Activated naive CD8-positive, alpha-beta T cell treated with anti-CD3 and anti-CD28 coated beads for 36 hours (primary cell): ENCODE results near the gene PSD2. TPM values are rescaled to one million over a fixed set of nuclear protein-coding genes. Genes with fewer than 3 reads are reported as not detected.

Experiments used
- DNase-seq: peaks from one replicate; pipeline ENCODE4 v3.0.0; 2021
- H3K27ac Mint-ChIP-seq: one replicate; pipeline ENCODE4 v1.8.0; 2022; ENCODE audit warnings: mild to moderate bottlenecking, moderate library complexity, mixed read lengths
- H3K27me3 Mint-ChIP-seq: one replicate; pipeline ENCODE4 v1.8.0; 2022; ENCODE audit warnings: mild to moderate bottlenecking, mixed read lengths
- H3K36me3 Mint-ChIP-seq: one replicate; pipeline ENCODE4 v1.8.0; 2021; ENCODE audit warnings: mild to moderate bottlenecking, mixed read lengths
- H3K4me1 Mint-ChIP-seq: one replicate; pipeline ENCODE4 v1.8.0; 2021; ENCODE audit warnings: mixed read lengths
- H3K4me3 Mint-ChIP-seq: one replicate; pipeline ENCODE4 v1.8.0; 2022; ENCODE audit warnings: mild to moderate bottlenecking, moderate library complexity, mixed read lengths
- H3K9me3 Mint-ChIP-seq: one replicate; pipeline ENCODE4 v1.8.0; 2022; ENCODE audit warnings: mixed read lengths
- total RNA-seq, 2 experiments: library from RNA; stranded (reverse); gene quantifications; one replicate each; pipeline ENCODE4 v1.2.3, GENCODE V29; 2021

PSD2 gene
- total RNA-seq, 2 experiments from 2014 or later: not detected

DNA sequence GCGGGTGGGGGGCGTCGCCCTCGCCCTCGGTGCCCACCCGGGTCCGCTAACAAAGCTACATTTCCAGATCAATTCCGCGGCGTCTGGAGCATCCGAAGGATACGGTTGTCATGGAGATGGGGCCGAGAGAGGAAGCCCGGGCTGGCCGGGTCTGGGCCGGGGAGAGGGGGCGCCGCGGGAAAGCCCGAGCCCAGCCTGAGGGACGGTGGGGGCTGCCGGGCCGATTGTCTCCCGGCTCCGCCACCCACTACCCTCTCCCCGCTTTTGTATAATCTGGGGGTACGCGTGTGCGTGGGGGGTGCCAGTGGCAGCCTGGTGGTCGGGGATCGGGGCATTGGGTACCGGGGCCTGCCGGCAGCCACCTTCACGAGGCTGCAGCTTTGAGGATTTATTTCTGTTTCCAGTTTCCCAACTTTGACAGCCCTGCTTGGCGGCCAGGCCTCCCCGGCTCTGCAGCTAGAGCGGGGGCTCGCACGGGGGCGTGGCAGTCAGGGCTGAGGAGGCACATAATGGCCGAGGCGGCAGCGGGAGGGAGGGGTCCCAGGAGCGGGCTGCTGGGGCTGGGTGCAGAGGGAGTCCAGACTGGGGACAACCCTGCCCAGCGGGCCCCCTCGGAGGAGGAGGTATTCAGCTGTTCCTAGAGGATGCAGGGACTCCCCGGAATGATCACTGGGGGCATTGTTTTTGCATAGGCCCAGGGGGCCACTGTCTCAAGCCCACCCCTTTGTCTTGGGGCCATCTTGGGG, 626 bp downstream of the PSD2 start:
- Mint-ChIP-seq H3K4me3 (no peak overlapping the region), H3K4me1 (no peaks in the 10 kb centered on the region), H3K27ac (no peak overlapping the region), H3K9me3 (no peaks in the 10 kb centered on the region), H3K36me3 (no peaks in the 10 kb centered on the region), H3K27me3 (peaks cover 65% of the 10 kb centered on the region)
- no peak for DNase-seq

DNA sequence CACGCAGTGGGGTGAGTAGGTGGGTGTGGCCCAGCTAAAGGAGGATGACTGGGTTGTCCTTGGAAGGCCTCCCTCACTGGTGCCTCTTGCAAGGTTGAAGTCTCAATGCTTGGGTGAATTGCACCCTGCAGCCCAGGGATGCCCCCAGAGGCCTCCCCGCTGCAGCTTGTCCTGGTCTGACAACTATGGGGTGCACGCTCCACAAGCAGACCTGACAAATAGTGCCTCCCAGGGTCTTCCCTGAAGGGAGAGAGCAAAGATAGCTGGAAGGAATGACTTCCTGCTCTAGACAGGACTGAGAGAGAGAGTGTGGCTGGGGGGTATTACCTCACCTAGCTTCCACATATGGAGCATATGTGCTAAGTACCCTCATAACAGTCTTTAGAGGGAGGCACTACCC, 1.7 kb downstream of the PSD2 start:
- no peak overlapping the region for H3K4me3 Mint-ChIP-seq
- H3K27ac Mint-ChIP-seq: no peak overlapping the region
- no peaks in the 10 kb centered on the region for H3K9me3 Mint-ChIP-seq

DNA sequence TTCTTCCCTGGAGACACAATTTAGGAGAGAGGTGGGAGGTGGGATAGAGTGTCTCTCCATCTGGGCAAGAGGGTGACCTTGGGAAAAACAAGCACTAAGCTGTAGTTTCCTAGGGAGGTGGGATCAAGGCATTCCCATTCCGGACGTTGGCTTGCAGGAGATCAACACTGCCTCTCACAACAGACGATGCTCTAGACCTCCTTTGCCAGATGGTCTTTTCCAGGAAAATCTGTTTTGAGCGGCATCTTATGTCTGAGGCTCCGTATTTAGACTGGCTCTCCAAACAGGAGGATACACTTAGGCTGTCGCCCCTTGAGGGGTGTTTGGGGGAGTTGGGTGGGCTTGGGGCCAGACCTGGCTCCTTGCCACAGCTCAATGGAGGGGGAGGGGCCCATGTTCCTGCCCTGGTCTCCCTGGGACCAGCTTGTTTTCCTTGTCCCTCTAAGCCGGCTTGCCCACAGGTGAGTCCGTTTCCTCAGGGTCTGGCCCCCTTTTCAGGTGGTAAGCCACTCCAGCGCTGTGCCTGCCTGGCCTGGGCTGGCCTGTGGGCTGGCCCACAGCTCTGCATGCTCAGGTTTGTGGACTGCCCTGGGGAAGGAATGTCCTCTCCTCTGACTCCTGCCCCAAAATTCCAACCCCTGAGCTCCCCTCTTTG, 2.4 kb downstream of the PSD2 start:
- H3K36me3 Mint-ChIP-seq: no peaks in the 10 kb centered on the region
- H3K4me3 Mint-ChIP-seq: no peak overlapping the region
- DNase-seq: no peak
- H3K4me1 Mint-ChIP-seq: no peaks in the 10 kb centered on the region
- H3K9me3 Mint-ChIP-seq: no peaks in the 10 kb centered on the region
- peaks cover 68% of the 10 kb centered on the region for H3K27me3 Mint-ChIP-seq
- no peak overlapping the region for H3K27ac Mint-ChIP-seq

More for the DNA sequence above, 1.7 kb downstream of the PSD2 start:
- Mint-ChIP-seq H3K27me3 (peaks cover 75% of the 10 kb centered on the region), H3K36me3 (no peaks in the 10 kb centered on the region), H3K4me1 (no peaks in the 10 kb centered on the region)
- DNase-seq: no peak

DNA sequence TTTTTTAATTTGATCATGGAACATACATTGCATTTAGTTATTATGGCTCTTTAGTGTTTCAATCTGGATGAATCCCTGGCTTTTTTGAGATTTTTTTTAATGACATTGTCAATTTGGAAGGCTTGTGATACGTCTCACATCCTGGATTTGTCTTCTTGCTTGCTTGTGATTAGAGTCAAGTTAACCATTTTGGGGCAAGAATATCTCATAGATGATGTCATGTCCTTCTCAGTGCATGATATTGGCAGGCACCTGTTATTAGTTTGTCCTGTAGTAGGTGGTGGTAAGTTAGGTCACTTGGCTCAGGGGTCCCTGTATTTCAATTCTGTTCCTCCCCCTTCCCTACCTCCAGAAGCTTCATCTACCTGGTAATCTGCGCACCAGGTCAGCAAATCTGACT, 3.3 kb downstream of the PSD2 start:
- Mint-ChIP-seq H3K27ac (no peak overlapping the region), H3K27me3 (peaks cover 68% of the 10 kb centered on the region), H3K36me3 (no peaks in the 10 kb centered on the region), H3K4me1 (no peaks in the 10 kb centered on the region), H3K4me3 (no peak overlapping the region), H3K9me3 (no peaks in the 10 kb centered on the region)
- DNase-seq: no peak

DNA sequence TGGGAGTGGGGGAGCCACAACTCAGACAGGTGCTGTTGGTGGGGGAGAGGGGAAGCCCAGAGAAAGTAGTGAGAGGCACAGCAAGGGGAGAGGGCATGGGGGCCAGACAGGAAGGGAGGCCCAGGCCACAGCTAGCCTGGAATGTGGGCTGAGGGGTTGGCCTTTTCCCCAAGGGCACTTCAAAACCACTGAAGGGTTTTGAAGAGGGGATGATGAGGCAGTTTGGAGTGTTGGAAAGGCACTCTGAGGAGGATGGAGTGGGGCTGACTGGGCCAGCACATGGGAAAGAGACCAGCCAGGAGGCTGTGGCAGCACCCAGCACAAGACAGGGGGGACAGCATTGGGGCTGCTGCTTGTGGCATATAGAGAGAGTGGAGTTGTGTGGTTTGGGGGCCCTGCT, 3.8 kb downstream of the PSD2 start:
- H3K27me3 Mint-ChIP-seq: peaks cover 63% of the 10 kb centered on the region

DNA sequence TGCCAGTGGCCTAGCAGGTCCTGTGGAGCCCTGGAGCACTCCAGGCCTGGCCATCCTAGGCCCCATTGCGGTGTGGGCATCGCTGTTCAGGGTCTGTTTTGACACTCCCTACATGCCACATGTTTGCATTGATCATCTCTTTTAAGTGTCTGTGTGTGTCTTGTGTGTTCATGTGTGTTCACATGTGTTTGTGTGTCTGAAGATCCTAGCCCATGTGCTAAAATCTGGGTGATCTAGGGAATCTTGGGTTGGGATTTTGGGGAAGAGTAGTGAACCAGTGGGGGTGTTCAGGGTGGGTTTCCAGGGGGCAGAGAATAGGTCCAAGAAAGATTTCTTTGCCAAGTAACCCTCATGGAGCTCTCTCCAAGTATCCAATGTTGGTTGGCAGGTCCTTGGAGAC, 8.4 kb downstream of the PSD2 start:
- Mint-ChIP-seq H3K36me3 (no peaks in the 10 kb centered on the region), H3K9me3 (no peaks in the 10 kb centered on the region), H3K27ac (no peak overlapping the region), H3K4me1 (no peaks in the 10 kb centered on the region), H3K4me3 (no peak overlapping the region), H3K27me3 (peaks cover 30% of the 10 kb centered on the region)
- no peak for DNase-seq

More for the DNA sequence above, 3.8 kb downstream of the PSD2 start:
- Mint-ChIP-seq H3K36me3 (no peaks in the 10 kb centered on the region), H3K9me3 (no peaks in the 10 kb centered on the region), H3K4me3 (no peak overlapping the region), H3K27ac (no peak overlapping the region), H3K4me1 (no peaks in the 10 kb centered on the region)
- DNase-seq: no peak

DNA sequence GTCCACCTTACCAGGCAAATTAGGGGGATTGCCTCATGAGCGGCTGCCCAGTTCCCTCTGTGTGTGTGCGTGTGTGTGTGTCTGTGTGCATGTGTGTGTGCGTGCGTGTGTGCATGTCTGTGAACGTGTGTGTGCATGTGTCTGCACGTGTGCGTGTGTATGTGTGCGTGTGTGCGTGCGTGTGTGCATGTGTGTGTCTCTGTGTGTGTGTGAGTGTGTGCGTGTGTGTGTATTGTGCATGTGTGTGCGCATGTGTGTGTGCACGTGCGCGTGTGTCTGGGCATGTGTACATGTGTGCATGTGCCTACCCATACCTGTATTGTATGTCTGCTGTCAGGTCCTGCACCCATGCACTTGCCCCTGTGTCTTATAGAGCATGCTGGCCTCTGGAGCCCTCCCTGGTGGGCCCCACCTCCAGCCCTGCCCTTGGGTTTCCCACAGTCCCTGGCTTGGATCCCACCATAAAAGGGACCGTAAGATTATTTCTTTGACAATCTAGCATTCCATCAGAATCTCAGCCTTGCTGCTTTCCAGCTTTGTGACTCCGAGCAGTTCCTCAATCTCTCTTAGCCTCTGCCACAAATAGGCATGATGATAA, 9.3 kb downstream of the PSD2 start:
- Mint-ChIP-seq H3K27me3 (peaks cover 21% of the 10 kb centered on the region), H3K9me3 (no peaks in the 10 kb centered on the region), H3K4me1 (no peaks in the 10 kb centered on the region), H3K4me3 (no peak overlapping the region), H3K36me3 (no peaks in the 10 kb centered on the region), H3K27ac (no peak overlapping the region)
- DNase-seq: no peak

DNA sequence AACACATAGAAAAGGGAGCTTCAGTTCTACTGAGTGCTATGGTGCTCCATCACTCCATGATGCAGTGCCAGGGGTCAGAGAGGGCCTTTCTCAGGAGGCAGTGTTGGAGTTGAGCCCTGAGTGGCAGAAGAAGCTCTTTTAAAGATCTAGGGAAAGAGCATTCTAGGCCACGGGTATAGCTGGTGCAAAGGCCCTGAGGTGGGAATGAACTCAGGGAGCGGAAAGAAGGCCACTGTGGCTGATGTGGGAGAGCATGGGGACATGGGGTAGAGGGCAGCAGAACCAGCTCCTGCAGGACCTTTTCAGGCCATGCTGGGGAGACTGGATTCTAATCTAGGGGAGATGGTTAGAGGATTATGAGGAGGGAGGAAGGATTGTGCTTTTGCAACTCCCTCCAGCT, 9.9 kb downstream of the PSD2 start:
- no peaks in the 10 kb centered on the region for H3K9me3 Mint-ChIP-seq
- DNase-seq: no peak
- H3K36me3 Mint-ChIP-seq: no peaks in the 10 kb centered on the region
- H3K4me3 Mint-ChIP-seq: no peak overlapping the region
- no peaks in the 10 kb centered on the region for H3K4me1 Mint-ChIP-seq
- no peak overlapping the region for H3K27ac Mint-ChIP-seq
- H3K27me3 Mint-ChIP-seq: peaks cover 17% of the 10 kb centered on the region

DNA sequence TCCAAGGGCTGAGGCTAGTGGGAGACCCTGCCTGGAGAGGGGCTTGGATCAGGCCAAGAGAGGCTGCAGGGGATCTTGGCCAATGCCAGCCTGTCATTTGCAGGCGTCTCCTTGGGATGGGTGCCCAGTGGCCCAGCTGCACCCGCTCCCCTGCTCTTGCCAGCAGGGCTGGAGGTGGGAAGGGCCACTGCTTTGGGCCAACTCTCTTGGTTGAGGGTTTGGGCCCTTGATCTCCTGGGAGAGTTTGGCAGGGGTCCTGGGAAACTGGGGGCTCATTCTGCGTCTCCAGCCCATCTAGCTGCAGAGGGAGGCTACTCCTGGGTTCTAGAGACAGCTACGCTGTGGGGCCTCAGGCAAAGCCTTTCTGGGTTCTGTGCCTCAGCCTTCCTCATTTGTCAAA, 10.5 kb downstream of the PSD2 start:
- Mint-ChIP-seq H3K4me1 (no peaks in the 10 kb centered on the region), H3K27me3 (peaks cover 11% of the 10 kb centered on the region), H3K4me3 (no peak overlapping the region), H3K9me3 (no peaks in the 10 kb centered on the region), H3K27ac (no peak overlapping the region), H3K36me3 (no peaks in the 10 kb centered on the region)
- DNase-seq: no peak

DNA sequence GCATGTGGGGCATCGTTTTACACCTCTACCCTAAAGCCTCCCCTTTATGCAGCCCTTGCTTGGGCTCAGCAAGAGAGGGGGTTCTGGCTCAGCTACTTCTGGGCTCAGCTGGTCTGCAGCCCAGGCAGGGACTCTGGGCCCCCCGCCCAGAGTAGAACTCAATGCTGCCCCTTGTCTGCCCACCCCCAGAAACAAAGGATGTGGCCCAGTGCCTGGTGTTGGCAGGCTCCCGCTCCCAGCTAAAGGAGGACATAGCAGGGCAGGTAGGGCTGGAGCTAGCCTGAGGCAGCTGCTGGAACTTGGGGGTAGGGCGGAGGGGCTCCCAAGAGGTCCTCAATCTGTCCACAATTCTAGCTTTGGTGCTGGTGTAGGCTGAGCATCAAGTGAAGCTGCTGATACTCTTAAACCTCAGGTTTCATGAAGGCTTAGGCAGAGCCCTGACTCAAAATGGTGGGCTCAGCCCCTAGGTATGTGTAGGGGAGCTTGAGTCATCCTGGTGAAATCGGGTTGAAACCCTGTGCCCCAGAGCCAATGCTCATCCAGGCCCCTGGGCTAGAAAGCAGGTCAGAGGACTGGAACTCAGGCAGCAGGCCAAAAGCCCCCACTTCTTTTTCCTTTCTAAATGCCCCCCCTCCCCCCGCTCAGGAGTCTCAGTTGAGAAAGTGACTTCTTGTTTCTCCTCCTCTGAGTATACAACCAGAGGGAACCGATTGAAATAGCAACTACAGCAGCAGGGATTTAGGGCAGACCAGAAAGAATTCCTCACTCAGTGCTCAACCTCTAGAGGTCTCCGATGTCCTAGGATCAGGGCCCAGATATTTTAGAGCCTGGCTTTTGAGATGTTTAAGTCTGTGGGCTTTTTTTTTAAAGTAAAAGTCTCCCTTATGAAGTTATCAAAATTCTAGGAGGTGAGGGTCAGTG, 11.4 kb downstream of the PSD2 start:
- Mint-ChIP-seq H3K27me3 (peaks cover 6% of the 10 kb centered on the region), H3K36me3 (no peaks in the 10 kb centered on the region), H3K4me3 (no peak overlapping the region), H3K9me3 (no peaks in the 10 kb centered on the region), H3K4me1 (no peaks in the 10 kb centered on the region), H3K27ac (no peak overlapping the region)
- DNase-seq: no peak

DNA sequence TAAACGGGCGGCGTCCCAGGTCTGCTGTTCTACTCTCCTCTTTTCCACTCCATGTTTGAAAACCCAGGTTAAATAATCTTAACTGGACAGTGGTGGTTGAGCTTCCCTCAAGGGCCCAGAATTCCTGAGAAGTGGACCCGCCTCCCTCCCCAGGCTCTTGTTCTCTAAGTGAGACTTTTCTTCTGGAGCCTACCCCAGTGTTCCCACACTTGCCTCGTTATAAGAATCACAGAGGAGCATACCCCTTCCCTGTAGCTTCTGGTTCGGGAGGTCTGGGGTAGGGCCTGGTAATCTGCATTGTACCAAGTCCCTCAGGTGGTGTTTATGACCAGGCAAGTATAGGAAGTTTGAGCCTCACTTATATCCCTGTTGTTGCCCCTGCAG, 12.0 kb downstream of the PSD2 start:
- Mint-ChIP-seq H3K27me3 (peaks cover 4% of the 10 kb centered on the region), H3K4me3 (no peak overlapping the region), H3K27ac (no peak overlapping the region), H3K36me3 (no peaks in the 10 kb centered on the region), H3K9me3 (no peaks in the 10 kb centered on the region), H3K4me1 (no peaks in the 10 kb centered on the region)
- DNase-seq: no peak

DNA sequence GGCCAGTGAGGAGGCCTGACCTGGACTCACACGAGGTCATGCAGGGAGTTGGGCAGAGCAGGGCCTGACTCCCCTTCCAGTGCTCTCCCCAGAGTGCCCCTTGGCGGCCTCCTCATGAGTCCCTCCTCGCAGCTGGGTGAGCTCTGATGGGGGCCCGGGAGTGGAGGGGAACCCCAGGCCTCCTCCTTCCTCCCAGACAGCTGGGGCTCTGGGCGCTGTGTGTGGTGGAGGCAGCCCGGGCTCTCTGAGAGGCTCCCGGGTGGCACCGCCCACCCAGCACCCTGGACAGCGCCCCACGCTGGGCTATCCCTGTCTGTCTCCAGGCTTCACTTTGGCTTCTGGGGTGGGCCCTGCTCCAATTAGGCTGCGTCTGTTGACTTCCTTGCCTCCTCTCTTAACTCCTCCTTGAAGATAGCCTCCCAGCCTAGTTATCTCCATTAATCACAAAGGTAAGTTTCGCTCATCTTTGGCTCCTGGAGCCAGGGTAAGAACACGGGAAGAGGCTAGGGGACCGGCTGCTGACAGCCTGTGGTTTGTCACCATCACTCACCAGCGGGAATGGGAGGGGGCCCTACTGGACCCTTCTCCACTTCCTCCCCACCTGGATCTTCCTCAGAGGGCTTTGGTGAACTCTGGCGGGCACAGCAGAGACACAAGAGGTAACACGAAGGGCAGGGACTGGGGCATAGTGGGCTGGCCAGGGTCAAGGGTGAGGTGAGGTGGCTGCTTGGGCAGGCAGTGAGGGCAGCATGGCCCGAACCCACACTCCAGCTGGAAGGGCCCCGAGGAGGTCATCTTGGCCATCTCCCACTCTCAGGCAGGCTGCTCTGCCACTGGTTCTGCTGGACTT, 13.1 kb downstream of the PSD2 start:
- no peaks in the 10 kb centered on the region for H3K4me1 Mint-ChIP-seq
- H3K27me3 Mint-ChIP-seq: peaks cover 4% of the 10 kb centered on the region
- H3K4me3 Mint-ChIP-seq: no peak overlapping the region
- H3K27ac Mint-ChIP-seq: no peak overlapping the region
- no peaks in the 10 kb centered on the region for H3K9me3 Mint-ChIP-seq
- DNase-seq: peak; percentile 56
- no peaks in the 10 kb centered on the region for H3K36me3 Mint-ChIP-seq

DNA sequence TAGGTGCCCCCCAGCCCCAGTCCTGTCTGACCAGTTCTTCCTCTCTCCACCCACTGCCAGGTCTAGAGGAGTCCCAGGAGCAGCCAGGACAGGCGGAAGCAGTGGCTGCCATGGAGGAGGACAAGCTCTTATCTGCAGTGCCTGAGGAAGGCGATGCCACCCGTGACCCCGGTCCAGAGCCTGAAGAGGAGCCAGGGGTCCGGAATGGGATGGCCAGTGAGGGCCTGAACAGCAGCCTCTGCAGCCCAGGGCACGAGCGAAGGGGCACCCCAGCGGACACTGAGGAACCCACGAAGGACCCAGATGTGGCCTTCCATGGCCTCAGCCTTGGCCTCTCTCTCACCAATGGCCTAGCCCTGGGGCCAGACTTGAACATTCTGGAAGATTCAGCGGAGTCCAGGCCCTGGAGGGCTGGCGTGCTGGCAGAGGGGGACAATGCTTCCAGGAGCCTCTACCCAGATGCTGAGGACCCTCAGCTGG, 13.8 kb downstream of the PSD2 start:
- DNase-seq: no peak
- no peaks in the 10 kb centered on the region for H3K9me3 Mint-ChIP-seq
- peaks cover 4% of the 10 kb centered on the region for H3K27me3 Mint-ChIP-seq
- no peaks in the 10 kb centered on the region for H3K4me1 Mint-ChIP-seq
- H3K36me3 Mint-ChIP-seq: no peaks in the 10 kb centered on the region
- H3K4me3 Mint-ChIP-seq: no peak overlapping the region
- H3K27ac Mint-ChIP-seq: no peak overlapping the region
